ENCODE measurements around the gene SBF2.

SBF2 gene

DNA sequence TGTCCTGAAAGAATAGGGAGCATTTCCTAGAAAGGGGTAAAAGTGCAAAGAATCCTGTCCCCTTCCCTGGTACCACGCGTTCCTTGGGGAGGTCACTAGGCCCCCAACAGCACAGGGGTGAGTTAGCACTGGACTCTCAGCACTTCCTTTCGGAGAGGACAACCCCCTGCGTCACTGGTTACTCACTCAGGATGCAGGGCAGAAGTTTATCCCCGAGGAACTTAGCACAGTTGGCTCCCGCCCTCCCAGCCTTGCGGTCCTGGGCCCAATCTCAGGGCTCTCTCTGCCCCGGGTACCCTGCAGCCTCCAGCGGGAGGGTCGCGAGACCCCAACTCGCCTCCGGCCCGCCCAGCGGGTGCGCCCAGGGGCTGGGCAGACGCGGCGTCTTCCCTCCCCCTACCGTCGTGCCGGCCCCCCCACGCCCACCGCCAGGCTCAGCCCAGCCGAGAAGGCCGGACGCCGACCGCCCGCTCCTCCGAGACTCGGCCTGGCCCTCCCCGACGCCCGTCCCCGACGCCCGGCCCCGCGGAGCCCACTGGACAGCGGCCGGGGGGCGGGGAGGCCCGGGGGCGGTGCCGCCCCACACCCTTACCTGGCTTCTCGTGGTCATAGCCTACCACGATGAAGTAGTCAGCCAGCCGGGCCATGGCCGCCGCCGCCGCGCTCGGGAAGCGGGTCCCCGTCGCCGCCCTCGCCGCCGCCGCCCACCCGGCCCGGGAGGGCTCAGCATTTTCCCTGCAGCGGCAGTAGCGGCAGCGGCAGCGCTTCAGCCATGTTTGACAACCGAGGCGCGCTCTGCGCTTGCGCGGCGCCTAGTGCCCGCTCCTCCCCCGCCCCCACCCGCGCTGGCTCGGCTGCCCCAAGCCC, at the start of gene SBF2:
SBF2 (minus strand) TSS at position 797 of the 867 bp plus-strand sequence; CDS start at position 647, 150 bp downstream.
- no peak for DNase-seq

DNA sequence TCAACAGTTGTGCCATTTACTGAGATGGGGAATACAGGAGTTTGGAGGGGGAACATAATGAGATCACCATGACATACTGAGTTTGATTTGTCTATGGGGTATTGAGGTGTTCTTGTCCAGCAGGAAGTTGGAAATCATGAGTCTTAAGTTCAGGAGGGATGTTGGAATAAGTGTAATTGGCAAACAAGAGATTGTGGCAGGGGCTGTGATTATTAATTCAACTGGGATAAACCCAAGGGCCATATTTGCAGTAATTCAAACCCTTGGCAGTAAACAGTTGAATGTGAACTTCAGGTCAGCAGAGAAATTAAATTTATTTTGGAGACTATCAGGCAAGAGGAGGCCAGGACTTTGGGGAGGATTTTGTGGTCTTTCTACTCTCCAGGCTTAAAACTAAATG, 44.3 kb upstream of the SBF2 start:
- DNase-seq = no peak

DNA sequence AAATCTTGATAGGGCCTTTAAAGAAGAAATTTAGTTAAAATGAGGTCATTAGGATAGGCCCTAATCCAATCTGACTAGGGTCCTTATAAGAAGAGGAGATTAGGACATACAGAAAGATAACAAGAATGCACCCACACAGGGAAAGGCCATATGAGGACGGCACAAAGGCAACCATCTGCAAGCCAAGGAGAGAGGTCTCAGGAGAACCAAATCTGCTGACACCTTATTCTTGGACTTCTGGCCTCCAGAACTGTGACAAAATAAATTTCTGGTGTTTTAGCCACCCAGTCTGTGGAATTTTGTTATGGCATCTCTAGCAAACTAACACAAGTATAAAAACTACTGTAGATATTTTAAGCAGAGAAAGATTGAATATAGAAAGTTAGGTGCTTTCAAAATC, 39.5 kb upstream of the SBF2 start:
- no peak for DNase-seq

DNA sequence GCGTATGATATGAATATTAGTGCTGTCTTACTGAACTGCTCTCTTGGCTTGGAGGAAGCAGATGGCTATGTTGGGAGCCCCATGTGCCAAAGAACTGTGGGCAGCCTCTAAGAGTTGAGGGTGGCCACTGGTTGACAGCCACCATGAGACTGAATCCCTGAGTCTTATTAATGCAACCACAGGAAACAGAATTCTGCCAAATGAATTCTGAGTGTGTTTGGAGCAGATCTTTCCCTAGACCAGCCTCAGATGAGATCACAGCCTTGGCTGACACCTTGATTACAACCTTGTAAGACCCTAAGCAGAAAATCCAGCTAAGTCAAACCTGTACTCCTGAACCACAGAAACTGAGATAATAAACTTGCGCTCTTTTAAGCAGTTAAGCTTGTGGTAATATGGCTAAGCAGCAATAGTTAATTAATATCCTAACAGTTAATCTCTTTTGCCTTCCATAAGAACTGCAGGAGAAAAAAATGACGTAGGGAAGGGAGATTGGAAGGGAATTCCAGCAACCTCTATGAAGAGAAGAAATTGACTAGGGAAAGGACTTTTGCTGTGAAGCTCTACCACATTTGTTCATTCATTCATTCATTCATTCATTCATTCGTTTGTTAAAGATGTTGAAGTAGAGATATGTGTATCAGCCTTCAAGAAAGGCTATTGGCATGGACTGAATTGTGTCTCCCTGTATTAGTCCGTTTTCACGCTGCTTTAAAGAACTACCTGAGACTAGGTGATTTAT, 37.7 kb upstream of the SBF2 start:
- no peak for DNase-seq

DNA sequence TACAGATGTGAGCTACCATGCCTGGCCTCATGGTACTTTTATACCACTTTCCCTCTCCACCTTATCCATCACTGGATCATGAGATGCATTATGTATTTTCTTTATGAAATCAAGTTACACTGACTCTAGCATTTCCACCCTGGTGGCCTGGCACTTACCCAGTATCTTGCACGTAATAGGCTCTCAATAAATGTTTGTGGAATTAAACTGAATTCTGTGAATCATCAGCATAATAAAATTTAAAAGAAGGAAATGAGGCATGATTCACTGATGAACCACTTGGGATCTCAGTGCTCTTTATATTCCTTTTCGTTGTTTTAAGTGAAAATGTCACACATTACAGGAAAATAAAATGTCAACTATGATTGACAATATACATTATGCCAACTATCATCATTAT, 35.9 kb upstream of the SBF2 start:
- DNase-seq = no peak

DNA sequence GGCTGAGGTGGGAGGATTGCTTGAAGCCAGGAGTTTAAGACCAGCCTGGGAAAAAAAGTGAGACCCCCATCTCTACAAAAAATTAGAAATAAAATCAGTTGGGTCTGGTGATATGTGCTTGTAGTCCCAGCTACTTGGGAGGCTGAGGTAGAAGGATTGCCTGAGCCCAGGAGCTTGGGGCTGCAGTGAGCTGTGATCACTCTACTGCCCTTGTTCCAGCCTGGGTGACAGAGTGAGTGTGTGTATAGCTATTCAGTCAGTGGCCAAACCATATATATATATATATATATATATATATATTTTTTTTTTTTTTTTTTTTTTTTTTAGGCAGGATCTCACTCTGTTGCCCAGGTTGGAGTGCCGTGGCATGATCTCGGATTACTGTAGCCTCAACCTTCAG, 35.3 kb upstream of the SBF2 start:
- no peak for DNase-seq

DNA sequence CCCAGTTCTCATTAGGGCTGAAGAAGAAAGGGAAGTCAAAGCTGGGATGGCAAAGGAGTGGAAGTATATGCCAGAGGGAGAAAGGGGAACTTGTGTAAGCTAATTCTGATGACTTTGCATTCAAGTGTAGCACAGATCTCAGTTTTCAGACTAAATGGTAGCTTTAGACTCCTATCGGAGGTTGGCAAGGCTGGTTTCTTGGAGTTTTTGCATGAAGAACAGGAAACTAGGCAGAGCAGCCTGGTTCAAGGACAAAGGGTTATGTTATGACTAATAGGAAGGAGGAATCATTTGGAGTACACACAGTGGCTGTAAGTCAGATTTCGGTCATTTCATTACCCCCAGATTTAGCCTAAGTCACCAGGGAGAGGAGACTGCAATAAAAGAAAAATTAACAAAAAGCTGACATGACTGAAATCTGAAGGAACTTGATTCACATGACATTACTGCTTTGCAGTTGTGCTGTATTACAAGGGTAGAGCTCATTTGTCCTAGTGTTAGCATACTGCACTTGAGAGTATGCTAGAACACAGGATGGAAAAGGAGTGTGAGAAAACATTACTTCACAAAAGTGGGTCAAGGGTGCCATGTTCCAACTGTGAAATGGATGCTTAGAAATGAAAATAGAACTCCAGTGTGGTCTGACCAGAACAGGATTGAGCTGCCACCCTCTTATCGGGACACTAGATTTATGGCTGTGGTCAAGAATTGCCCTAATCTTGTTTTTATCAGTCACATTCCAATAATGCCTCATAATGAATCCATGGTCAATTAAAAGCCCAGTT, 34.5 kb upstream of the SBF2 start:
- no peak for DNase-seq

DNA sequence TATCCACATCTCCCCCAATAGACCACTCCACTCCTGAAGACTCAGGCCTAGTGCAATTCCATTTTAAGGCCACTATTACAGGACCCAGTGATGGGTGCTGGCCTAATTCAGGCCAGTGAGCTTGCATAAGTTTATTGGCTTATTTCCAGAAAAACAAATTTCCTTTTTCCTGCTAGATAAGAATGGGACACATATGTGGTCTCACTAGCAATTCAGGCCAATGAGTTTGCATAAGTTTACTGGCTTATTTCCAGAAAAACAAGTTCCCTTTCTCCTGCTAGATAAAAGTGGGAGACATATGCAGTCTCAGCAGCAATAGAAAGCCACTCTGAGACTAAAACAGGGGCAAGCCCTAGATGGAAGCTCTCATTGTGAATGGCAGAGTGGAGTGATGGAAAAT, 33.2 kb upstream of the SBF2 start:
- DNase-seq = no peak

DNA sequence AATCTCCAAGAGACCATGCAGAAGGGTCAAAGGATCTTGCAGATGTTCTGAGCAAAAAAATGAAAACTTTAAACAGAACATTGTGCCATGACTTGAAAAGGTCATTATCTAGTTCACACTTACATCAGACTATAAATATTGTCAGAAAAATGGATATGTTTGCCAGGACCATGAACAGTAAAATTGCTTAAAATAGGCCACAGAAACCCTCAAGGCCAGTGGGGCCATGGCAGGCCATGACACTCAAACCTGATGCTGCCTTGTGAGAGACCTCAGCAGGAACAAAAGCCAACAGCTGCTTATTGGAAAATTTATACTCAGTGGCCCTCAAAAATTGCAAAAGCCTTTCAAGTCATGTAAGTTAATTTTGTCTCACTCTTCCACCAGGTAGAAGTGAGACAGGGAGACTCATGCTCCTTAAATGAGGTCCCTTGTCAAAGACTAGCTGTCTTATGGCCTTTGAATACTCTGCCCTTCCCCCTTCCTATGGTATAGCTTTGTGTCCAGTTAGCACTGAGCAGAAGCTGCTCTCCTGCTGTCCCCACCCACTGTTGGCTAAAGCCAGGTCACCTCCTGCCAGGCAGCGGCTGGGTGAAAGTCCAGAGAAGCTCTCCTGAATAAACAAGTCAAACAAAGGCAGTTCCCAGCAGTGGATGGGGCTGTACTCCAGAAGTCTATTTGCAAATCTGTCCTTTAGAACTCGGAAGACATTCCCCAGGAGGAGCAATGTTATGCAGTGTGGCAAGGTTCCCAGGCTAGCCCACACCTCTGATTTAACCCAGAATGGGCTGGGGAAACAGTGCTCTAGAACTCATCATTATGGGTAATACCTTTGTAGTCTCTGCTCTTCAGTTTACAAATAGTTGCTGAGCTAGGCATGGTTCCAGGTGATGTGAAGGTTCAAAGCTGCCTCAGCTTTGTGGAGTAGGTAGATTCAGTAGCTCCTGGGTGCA, 32.3 kb upstream of the SBF2 start:
- no peak for DNase-seq

DNA sequence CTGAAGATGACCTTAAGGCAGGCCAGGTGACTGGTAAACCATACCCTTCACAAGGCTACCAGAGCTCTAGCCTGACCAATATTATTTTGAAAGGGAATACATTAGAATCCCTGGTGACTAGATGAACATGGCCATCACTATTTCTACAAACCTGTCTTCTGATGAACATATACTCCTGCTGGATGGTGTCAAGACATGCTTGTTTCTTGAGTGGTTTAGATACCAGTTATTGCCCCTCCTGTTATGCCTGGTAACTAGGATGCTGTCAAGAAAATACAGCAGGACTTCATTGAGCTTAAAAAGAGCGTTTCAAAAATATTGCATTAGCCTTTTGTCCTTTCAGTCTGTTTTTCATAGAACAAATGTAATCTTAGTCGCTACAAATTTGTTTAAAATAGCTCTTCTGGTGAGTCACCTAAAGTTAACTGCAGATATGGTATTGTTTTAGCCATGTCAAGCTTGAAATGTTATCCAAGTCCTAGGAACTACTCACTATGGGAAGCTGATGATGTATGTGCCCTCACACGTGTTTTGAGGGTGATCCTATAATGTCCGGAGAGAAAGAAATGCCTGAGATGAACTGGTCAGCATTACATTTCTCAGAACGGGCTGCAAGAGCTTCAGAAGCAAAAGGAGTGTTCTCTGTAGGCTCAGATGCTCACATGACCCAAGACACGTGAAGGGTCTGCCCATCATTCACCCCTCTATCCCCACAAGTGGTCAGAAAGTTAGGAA, 31.4 kb upstream of the SBF2 start:
- DNase-seq = no peak

DNA sequence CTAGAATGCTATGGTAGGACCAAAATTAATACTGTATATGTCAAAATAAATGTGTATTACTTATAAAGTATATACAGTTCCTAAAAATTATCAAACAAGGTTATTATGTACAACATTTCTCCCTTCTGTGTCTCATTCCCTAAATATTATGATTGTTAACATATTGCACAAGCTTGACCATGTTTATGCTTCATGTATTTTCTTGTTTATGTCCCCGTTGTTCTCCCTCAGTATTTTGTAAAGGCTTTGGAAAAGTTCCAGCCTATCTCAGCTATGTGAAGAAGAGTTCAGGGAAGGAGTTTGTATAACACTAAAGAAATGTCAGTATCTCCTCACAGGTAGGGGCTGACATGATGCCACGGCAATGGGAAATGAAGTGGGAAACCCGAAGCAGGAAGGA, 30.5 kb upstream of the SBF2 start:
- no peak for DNase-seq

DNA sequence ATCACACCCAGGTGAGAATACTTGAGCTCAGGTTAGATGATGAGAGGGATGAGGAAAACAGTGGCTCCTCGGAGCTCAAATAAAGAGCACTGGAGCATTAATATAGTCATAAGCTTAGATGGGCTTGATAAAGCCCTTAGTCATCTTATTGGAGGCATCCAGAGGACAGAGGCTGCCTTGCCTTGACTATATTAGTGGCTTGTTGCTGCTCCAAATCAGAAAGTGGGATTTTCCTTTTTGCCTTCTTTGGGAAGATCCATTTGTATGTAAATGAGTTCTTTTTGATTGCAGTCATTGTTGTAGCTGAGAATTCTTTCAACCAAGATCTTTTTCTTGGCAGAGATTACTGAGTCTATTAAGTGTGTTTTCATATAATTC, 29.8 kb upstream of the SBF2 start:
- no peak for DNase-seq

DNA sequence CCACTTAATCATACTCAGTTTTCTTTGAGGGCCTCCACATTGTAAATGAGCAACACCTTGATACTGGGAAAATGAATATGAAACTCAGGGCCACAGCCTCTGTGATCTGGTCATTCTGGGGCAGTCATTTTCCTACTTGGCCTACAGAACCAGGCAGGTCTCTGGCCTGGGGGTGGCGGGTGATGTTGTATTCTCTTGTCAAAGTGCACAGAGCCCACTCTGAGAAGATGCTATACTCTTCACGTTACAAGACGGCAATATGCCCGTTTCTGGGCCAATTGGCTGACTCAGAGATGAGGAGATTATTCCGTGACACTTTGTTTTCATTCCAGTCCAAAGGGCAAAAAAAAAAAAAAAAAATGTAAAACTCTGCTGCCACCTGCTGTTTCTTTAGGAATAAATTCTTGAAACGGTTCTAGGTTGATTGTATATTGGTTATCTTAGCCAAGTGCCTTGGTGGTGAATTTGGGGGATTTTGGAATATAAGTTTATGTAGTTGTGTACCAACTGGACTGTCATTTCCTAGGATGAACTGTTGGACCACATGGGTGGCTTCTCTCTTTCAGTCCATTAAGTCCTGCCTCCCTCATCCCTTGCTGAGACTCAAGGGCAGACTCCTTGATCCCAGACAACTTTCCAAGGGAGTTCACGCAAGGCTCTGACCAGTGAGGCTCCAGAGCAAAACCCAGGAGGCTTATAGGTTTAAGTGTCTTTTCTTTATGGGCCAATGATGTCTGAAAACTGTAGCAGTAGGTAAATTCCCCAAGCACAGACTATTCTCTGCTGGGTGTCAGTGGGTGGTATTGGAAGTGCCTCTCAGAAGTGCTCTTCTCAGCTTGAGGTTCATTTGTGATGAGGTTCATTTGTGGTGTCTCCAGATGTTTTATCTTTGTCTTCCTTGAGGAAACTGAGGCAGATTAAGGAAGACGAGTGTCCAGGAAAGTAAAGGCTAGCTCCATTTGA, 29.1 kb upstream of the SBF2 start:
- DNase-seq = no peak

DNA sequence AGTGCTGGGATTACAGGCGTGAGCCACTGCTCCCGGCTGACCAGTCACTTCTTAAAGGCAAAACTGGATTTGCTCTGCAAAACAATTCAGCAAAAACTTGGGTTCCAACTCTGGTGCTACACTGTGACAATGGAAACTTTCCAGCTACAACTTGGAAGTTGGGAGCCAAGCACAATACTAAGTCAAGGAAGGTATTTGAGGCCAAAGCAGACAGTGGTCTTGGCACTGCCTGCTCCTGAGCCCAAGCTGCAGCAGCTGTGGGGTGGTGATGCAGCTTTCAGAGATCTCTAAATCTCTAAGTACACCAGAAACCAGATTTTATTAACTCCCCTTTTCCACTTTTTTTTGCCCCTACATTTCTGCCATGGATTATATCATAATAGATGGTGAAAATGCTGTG, 28.4 kb upstream of the SBF2 start:
- DNase-seq = no peak

DNA sequence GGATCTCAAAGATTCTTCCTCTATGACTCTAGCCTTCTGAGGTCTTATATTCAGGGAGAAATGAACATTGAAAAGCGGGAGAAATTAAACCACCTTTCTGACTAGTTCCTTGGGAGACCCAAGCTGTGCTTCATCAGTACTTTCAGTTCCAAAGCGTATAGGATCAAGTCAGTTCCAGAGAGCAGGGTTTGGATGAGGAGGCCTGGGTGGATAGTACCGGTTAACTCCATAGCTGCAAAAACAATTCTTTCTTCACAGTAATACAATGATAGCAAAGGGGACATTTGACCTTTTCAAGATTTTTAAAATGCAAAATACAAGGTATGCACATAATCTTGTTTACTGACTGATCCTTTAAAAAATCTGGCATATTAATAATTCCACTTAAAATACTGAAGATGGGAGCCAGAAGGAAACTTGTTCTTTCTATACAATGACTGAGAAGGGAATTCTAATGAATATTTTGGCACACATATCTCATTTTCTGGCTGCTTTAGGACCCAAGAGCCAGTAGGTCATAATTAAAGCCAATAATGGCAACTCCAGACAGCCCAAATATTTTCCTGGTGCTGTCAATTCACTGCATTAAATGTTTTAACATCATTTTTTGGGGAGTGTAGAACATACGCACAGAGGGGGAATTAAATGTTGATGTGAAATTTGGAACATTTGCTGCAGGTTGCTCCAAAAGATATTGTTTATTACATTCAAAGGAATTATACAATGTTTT, 26.9 kb upstream of the SBF2 start:
- no peak for DNase-seq

DNA sequence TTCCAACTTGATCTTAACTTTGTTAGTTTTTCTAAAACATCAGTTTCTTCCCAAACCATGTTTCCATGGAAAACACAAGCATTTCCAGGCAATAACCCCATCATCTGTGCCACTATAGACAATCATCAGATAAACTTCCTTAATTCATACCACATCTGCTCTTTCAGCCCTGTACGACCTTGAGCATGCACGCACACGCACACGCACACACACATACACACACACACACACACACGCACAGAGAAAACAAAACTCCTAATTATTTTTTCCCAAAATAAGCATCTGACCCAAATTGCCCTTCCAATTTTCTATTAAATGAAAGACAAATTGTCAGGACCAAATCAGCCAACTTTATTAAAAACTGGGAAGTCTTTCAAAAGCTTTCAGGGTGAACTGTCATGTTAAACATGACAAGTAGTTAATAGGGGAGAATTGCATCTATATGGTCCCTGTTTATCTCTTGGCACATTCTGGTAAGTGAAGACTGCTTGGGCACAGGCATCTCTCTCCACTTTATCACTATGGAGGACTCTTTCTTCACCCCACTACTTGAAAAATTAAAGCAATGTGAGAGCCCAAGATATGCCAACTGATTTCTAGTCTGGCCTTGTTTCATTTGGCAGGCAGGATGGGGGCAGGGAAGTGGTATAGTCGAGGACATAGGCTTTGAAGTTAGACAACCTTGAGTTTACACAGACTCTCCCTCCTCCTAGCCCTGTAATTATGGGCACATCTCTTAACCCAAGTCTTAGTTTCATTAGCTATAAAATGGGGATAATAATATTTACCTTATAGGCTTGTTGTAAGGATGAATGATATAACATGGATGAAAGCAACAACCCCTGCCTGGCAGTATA, 25.9 kb upstream of the SBF2 start:
- no peak for DNase-seq

DNA sequence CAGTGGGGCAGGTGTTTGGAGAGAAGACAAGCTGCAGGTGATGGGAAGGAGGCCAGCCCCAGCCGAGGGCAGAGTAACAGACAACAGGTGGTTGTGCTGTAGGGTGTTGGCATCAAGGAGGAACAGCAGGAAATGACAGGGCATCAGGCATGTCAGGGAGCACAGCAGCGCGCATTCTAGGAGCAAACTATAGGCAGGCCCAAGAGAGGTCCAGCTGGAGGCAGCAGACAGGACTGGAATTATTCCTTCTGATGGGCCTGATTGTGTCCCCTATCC, 24.4 kb upstream of the SBF2 start:
- no peak for DNase-seq

DNA sequence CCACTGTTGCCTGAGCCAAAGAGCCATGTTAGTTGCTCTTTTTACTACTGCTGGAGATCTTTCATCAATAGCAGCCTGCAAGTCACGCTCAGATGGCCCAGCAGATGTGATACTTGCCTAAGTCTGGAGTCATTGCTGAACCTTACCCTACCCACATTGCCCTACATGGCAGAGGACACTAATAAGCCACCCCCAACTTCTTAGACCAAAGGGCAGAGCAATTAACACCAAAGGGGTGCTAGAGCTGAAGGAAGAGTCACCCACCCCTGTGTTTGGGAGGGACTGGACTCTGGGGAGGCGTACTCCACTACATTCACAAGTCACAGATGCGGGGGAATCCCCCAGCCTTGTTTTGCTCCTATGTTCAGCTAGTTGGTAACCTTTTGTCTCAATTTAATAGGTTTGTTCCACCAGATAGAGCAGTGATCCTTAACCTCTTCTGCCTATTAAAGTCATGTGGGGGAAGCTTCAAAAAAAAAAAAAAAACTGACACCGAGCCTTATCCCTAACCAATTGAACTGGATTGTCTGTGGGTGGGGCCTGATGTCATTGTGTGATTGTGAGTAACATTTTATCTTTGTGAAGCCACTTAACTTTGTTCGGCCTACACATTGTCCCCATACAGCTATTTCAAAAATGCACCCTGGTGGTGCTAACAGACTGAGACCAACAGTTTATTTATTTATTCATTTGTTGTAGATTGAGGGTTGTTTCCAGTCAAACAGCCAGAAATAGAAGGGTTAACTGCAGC, 23.9 kb upstream of the SBF2 start:
- no peak for DNase-seq

Measured in cortex of kidney (tissue), 1 donor.